TTC549 (cell line): ENCODE measurements around the gene FBXO24.
"Not testable (repeated sequence)": the region's sequence is repeated elsewhere in the genome, so short reads cannot be mapped to it uniquely, and the experiment has no call there.

ENCODE experiments used
- FAIRE-seq: peaks from 2 replicates; lab custom pipeline; 2012; peaks lifted over from hg19 to GRCh38; lab: Jason Lieb, UNC

The FBXO24 gene

DNA sequence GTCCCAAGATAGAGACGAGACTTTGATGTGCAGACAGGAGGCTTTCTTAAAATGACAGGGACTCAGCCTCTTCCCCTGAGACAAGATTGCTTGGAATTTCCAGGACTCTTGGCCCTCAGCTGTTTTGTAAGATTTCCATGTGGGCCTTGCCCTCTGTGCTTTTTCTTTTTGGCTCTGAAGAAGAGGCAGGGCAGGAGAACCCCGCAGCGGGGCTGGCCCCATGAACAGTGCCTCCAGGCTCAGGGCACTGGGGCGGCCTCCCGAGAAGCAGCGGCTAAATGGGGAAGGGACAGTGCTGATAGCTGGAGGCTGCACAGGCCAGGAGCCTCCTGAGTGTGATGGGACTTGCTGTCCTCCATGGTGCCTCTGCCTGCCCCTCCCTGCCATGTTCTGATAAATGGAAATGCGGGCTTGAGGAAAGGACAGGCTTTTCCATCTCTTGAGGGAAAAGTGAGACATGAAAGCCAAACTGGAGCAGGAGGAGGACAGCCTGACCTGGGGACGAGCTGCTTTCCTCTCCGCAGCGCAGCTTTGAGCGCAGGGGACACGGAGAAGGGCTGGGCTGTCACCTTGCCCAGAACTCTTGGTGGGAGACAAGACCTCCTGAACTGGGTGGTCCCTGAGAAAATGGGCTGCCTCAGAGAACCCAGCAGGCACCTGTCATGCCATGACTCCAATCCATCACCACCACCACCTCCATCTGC, 24.5 kb upstream of the FBXO24 start:
- no peak for FAIRE-seq

DNA sequence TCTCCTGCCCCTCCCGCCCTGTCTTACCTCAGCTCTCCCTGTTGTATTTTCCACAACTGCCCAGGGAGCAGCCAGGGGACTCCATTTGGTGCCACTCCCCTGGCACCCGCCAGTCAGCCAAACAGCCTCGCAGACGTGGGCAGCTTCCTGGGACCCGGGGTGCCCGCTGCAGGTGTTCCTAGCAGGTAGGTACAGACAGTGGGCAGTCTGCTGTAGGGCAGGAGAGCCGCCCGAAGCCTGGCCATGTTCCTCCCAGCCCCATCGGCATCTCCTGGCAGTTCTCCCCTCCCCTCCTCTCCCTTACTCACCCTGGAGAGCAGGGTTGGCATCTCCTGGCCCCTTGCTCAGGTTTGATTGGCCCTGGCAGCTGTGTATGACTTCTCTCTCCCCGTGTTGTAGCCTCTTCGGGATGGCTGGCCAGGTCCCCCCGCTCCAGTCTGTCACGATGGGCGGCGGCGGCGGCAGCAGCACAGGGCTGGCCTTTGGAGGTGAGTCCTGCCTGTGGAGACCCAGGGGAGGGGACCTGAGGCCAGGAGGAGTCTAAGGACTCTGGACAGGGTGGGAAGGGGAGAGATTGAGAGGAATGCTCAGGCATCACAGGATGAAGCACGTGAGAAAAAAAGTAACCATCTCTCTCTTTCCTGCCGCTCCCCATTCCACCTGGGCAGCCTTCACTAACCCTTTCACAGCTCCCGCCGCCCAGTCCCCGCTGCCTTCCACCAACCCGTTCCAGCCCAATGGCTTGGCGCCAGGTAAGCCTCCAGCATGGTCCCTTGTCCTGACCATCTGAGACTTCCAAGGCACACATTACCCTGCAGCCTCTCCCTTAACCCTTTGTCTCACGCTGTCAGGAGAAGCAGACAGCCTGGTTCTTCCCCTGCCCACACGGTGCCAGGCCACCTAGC, 23.7 kb upstream of the FBXO24 start:
- FAIRE-seq: no peak

DNA sequence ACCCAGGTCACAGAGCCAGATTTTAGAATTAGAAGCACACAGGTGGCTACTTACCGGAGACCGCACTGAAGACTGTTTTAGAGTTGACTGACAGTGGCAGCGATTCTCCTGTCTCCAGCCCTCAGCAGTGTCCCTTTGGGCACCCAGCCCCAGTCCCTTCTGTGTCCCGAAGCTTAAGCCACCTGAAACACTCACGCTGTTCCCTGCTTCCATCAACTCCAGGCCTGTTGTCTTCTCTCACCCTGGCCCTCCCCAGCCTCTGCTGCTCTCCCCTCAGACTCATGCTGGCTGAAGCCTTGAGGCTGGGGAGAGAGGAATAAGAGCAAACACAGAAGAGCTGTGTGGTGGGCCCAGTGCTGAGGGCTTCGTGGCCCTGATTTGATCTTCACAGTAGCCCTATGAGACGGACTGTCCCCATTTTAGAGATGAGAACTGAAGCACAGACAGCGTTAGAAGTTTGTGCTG, 23.0 kb upstream of the FBXO24 start:
- FAIRE-seq: no peak

DNA sequence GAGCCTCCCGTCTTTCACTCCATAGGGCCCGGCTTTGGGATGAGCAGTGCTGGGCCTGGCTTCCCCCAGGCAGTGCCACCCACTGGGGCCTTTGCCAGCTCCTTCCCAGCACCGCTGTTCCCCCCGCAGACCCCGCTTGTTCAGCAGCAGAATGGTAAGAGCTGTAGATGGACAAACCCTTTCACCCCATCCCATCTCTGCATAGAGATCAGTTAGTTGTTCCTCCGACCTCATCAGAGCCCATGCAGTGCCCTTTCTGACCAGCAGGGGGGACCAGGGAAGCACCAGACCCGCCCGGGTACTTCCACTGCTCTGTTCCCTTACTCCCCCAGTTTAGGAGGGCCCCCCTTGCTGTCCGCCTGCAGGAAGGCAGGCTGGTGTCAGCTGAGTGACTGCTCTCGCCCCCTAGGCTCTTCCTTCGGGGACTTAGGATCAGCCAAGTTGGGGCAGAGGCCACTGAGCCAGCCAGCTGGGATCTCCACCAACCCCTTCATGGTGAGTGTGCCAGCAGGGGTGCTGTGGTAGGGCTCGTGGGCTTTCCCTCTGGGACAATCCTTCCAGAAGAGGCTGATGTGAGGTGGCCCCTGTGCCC, 22.2 kb upstream of the FBXO24 start:
- FAIRE-seq: no peak

DNA sequence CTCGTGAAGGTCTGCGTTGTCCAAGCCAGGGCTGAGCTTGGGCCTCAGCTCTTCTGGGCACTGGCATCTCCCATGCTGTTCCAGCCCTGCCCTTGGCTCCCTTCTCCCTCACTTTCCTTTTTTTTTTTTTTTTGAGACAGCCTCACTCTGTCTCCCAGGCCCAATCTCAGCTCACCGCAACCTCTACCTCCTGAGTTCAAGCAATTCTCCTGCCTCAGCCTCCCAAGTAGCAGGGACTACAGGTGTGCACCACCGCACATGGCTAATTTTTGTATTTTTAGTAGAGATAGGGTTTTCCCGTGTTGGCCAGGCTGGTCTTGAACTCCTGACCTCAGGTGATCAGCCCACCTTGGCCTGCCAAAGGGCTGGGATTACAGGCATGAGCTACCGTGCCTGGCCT, 21.7 kb upstream of the FBXO24 start:
- FAIRE-seq: not testable (repeated sequence)

DNA sequence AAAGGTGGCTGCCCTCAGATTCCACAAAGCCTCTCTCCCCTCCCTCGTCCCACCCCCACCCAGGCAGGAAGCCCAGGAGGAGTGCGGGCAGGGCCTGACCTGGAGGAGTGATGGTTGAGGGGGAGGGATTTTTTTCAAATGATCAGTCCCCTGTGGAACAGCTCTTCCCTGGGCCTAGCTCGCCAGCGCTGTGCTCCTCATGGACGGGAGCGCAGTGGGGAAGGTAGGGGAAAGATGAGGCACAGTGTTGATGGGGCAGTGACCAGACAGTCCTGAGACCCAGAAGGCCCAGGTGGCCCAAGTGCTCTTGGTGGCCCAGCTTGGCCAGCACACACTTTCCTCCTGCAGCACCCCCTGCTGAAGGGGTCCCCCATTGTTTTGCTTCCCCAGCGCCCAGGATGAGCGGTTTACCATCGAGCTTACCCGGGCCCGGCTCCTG, 21.0 kb upstream of the FBXO24 start:
- FAIRE-seq: no peak

DNA sequence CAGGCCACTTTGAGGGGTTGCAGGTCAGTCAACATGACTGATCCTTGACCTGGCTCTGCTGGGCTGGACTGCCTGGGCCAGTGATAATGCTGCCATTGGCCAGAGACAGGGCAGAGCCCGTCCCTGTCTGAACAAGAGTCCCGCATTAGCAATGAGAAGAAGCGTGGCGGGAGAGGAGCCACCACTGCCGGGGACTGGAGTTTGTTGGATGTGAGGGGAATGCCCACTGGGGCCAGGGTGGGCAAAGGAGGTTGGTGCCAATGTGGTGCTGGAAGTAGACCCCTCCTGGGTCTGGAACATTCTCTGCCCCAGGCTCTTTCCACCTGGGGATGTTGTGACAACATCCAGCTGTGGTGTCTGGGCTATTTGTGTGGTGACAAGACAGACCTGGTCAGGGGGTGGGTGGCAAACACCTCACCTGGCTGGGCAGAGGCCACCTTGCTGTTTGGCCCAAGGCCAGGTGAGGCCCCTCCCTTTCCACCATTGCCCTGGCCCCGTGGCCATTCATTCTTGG, 20.1 kb upstream of the FBXO24 start:
- FAIRE-seq: no peak

DNA sequence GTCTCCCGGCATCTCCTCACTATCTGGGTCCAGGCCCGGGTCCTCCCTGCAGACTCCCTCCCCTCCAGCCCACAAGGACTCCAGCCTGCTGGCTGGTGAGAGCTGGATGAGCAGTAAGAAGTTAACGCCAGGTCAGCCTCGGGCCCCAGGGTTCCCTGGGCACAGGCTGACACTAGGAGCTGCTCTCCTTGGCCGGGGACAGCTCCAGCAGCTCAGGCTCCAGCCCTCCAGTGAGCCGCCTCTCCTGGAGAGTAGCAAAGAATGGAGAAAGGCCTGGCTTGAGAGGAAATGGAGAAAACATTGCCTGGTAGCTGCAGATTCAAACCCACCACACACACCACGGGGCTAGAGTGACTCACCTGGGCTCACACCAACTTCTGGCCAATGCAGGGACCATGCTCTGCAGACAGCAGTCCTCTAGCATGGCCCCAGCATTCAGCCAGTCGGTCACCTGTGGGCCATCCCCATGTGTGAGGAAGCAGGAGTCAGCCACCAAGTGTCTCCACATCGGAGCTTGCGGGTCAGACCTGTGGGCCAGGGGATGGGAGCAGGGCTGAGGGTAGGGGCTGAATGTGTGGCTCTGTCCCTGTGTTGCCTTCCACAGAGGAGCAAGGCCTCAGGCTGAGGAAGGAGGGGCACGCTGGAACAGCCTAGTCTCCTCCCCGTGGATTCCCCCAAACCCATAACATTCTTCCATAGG, 18.9 kb upstream of the FBXO24 start:
- FAIRE-seq: no peak

DNA sequence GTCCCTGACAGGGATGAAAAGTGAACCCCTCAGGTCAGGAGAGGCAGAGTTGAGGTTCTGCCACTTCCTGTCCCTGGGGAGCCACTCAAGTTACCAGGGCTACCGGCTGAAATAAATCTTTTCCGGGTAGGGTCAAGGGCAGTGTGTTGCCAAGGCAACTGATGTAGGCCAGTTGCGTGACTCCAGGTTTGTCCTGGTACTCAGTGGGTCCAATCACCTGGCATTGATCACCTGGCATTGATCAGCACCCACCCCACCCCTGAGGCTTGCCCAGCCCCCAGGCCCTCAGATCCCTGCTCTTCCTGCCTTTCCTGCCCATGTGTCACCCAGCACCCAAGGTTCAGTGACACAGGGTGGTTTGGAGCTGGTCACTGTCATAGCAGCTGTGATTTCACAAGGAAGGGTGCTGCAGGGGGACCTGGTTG, 18.4 kb upstream of the FBXO24 start:
- no peak for FAIRE-seq

DNA sequence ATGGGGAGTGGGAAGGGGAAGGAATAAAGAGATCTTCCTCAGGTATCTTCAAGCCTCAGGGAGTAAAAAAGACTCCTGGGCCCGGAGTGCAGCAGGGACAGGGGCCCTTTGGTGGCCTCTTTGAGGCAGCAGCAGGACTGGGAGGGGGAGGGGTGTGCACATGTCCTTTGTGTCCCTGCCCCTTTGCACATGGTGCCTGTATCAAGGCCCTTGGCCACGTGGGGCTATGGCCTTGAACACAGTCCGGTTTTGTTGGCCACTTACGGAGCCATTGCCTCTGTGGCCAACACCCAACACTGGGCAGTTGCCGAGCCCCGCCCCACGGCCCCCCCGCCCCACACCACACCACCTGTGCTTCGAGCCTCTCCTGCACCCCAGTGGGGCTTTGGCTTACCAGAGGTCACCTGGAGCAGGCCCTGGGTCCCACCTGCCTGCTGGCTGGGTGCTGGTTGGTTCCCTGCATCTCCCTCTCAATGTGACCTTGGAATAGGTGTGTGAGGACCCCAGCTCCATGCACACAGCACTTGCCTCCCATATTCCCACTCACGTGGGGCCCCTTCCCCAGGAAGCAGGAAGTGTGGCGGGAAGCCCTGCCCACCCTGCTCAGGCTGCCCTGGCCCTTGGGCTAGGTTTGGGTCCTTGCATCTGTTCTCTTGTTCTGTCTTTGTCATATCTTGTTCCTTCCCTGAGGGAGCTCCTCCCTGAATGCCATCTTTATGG, 17.8 kb upstream of the FBXO24 start:
- FAIRE-seq: no peak

DNA sequence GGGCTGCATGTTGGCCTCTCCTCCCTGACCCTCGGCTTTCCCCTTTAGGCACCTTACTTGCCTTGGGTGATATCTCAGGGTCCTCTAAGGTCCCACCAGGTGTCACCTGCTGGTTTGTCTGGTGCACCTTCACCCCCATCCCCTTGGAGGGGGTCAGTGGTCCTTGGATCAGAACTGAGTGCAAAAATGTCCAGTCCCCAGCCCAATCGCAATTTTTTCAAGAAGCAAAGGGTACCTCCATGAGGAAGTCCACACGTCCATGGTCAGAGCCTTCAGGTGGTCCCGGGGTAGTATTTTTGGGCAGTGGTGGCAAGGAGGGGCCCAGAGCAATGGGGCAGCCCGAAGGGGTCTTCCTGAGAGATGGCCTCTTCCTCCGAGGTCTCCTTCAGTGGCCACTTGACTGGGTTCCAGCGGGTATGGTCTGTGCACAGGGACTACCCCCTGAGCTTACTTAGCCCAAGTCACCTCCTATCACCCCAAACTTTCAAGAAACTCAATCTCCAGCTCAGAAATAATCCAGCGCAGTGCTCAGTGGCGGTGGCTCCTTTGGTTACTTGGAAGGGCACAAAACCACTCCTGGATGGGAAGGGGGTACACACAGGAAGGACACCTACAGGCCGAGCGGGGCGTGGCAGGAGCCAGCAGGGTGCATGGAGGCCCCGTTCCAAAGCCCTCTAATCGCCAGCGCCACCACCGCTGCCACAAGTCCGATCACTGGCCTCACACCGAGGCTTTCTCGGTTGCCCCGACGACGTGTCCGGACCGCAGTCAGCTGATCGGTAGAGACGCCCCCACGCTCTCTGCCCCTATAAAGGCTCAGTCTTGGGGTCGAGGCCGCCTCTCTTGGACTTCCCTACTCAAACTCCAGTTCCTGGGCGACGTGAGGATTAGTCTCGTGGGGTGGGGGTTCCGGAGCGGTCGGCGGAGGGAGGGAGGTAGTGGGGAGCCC, 17.0 kb upstream of the FBXO24 start:
- FAIRE-seq: no peak

DNA sequence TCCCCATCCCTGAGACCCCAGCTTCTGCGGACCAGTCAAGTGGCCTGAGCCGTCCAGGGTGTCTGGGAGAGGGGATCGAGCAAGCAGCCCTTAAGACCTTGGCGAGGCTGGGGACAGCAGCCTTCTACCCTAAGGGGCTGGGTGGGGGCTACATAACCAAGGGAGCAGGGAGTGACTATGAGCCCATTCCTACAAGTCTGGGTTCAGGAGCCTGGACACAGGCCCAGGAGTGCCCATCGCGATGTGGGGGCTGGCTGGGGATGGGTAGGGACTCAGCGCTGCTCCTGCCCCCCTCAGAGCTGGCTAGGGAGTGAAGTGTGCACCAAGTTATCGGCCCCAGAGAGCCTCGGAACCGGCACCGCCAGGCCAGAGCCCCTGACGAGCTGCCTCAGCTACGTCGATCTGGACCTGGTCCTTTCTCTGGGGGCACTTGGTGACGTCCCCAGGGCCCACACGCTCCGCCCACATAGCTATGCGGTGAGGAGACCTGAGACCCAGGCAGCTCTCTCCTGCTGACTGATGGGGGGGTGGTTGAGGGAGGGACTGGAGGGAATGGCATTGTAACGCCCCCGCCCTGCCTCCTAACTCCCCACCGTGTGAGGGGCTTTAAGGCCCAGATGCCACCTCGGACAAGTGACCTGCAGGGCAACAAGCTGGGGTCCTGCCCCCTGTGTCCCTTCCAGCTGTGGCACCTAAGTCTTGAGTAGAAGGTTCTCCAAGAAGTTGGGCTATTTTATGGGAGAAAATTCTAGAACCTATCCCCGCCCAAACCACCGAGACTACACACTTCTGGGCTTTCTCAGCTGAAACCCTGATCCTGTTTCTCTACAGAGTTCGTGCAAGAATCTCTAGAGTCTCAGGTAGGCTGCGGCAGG, 14.9 kb upstream of the FBXO24 start:
- FAIRE-seq: no peak

DNA sequence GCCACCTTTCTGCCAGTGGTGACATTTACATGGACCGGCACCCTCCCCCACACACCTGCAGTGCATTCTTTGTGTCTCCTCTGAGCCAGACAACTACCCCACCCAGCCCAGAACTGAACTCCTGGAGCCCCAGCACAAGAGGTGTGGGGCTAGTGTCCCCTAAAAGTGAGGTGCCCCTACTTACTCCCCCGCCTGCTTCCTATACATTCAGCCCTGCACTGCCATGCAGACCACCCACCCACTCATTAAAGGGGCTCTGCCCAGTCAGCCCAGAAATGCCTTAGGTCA, 14.4 kb upstream of the FBXO24 start:
- FAIRE-seq: no peak

DNA sequence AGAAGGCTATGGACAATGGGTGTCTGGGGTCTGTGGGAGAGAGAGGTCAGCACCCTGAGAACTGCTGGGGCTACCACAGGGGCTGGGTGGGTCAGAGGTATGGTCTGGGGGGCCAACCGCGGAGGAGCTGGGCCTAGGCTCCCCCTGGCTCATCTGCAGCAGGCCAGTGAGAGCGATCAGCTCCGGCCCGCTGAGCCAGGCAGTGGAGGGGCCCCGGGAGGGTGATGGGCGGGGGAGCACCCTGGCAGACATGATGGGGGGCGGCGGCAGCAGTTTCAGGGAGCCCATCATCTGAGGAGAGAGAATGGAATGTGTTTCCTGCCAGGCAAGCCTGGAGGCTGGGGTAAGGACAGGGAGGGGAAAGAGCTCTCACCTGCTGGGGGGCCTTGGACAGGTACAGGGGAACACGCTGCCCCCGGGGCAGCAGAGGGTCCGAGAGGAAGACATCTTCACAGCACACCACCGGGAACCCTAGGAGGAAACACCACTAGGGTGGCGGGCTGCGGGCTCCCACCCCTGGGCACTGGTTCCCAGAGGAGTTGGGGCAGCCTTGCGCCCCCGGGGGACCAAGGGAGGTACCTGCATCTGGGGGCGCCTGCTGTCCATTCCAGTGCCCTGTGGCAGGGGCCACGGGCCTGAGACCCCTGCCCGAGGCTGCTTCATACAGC, 13.7 kb upstream of the FBXO24 start:
- FAIRE-seq: no peak

DNA sequence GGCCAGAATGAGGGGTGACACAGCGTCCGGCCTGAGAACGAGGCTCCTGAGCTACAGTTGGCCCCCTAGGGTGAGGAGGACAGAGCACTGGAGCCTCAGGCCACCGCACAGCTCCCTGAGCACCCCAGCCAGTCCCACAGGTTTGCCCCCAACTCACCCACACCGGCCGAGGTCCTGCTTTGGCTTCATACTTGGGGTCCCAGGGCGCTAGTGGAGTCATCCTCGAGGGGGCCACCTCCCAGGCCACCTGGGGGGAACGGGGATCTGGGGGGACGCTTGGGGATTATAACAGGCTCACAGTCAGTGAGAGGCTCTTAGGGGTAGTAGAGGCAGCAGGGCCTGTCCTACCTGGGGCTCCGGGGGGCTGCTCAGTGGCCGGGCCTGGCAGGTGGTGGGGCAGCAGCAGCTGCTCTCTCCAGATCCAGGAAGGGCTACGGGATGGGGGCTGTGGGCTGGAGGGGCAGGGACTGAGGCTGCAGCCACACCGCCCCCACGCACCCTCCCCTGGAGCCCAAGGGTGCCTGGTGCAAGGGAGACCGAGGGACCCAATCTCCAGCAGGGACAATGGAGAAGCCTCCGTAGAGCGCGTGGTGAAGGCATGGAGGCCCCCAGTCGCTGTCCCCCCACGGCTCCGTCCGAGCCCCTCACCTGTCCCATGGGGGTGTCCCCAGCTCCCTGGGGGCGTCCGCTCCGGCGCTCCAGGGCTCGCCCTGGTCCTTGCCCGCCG, 13.0 kb upstream of the FBXO24 start:
- no peak for FAIRE-seq

DNA sequence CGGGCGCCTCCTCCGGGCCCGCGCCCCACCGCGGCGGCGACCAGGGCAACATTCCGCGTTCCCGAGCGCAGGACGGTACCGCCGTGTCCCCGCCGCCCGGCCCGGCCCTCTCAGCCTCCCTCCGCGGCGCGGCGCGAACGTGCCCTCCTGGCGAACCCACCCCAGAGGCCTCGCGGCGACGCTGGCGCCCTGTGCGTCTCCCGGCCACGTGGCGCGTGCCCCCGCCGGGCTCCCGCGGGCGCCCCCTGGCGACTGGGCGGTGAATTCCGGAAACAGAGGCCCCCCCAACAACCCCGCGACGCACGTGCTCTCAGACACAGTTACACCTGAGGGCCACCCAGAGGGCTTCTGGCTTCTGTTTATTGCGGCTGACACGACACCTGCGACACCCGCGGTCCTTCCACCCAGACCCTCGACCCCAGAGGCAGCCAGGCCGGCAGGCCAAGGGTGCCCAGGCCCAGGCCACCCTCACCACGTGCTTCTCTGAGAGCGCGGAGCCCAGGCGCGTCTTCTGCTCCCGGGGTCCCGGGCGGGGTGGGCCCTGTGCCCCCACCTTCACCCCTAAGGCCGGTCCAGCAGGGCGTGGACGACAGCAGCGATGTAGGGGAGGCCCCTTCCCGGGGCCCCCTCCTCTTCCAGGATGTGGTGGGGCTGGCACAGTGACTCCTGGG, 12.3 kb upstream of the FBXO24 start, which contains the start of gene SAP25:
SAP25 (minus strand) TSS at position 210 of the 671 bp plus-strand sequence; CDS start at position 52, 158 bp downstream.
- no peak for FAIRE-seq

DNA sequence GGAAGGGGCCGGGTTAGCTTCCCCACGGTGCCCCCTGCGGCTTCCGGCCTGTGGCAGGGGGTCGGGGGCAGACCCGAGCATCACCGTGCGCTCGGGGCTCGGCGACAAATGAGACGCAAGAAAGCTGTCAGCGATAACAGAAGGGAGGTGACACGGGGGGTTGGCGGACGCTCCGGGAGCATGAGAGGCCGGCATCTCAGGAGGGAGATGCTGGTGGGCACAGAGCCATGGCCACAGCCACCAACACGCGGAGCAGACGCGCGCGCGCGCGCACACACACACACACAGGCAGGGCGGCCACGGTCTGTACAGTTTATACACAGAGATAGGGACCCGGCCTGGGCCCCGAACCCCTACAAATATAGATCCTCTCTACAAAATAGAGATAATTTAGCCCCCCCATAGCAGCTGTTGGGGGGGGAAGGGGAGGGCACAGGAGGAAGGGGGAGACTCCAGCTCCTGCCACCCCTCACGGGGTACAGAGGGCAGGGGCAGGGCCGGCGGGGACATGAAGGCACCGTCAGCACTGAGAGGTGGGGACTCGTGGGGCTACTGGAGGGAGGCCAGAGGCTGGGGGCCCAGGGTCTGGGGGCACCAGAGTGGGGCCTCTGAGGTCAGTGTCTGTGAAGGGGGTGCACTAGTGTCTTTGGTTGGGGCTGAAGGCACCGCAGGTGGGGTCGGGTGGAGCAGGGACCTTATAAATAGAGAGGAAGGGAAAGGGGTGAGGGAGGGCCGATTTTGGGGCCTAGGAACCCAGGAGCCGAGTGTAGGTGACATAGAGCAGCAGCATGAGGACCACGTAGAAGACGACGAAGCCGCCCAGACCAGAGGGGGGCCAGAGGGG, 11.5 kb upstream of the FBXO24 start:
- no peak for FAIRE-seq
